DMS114 treated with DMSO at 0.1 percent for 48 hours (cell line): ENCODE results near the gene RPS6KC1.
"Not testable (repeated sequence)": the region's sequence is repeated elsewhere in the genome, so short reads cannot be mapped to it uniquely, and the experiment has no call there.

Experiments used
- DNase-seq: peaks from one replicate; lab custom pipeline; 2025; ENCODE audit not compliant: unreplicated experiment; lab: John Stamatoyannopoulos, UW

RPS6KC1 gene

GRCh38 chr1:213273546-213273945 is 222.5 kb downstream of the RPS6KC1 start:
- DNase-seq, result no peak

GRCh38 chr1:213274140-213274539 is 223.1 kb downstream of the RPS6KC1 start:
- no peak for DNase-seq

GRCh38 chr1:213275293-213275692 is 224.3 kb downstream of the RPS6KC1 start:
- no peak for DNase-seq

- no peak for DNase-seq
Observed at GRCh38 chr1:213276236-213276635, 225.2 kb downstream of the RPS6KC1 start.

- no peak for DNase-seq
Observed at GRCh38 chr1:213277036-213277435, 226.0 kb downstream of the RPS6KC1 start.

GRCh38 chr1:213279410-213279809 is 228.4 kb downstream of the RPS6KC1 start:
- no peak for DNase-seq

GRCh38 chr1:213281640-213282301 is 230.7 kb downstream of the RPS6KC1 start:
- no peak for DNase-seq

- no peak for DNase-seq
Observed at GRCh38 chr1:213284626-213285025, 233.6 kb downstream of the RPS6KC1 start.

- no peak for DNase-seq
Observed at GRCh38 chr1:213286235-213286634, 235.2 kb downstream of the RPS6KC1 start.

- DNase-seq, result no peak
Observed at GRCh38 chr1:213287987-213288386, 236.9 kb downstream of the RPS6KC1 start.

GRCh38 chr1:213291526-213291925 is 240.5 kb downstream of the RPS6KC1 start:
- no peak for DNase-seq

GRCh38 chr1:213292614-213293013 is 241.6 kb downstream of the RPS6KC1 start:
- no peak for DNase-seq

- DNase-seq, result no peak
Observed at GRCh38 chr1:213295860-213296259, 244.8 kb downstream of the RPS6KC1 start.

- no peak for DNase-seq
Observed at GRCh38 chr1:213296558-213296957, 245.5 kb downstream of the RPS6KC1 start.

- DNase-seq, result no peak
Observed at GRCh38 chr1:213297021-213297420, 246.0 kb downstream of the RPS6KC1 start.

GRCh38 chr1:213300433-213300832 is 249.4 kb downstream of the RPS6KC1 start:
- no peak for DNase-seq

GRCh38 chr1:213301524-213301923 is 250.5 kb downstream of the RPS6KC1 start:
- not testable (repeated sequence) for DNase-seq

GRCh38 chr1:213303286-213303685 is 252.2 kb downstream of the RPS6KC1 start:
- no peak for DNase-seq

GRCh38 chr1:213315571-213315970 is 264.5 kb downstream of the RPS6KC1 start:
- no peak for DNase-seq

GRCh38 chr1:213318458-213318857 is 267.4 kb downstream of the RPS6KC1 start:
- not testable (repeated sequence) for DNase-seq

- no peak for DNase-seq
Observed at GRCh38 chr1:213320191-213320870, 269.3 kb downstream of the RPS6KC1 start.
